ENCODE measurements around the gene ADCY6.
"Not testable (repeated sequence)": the region's sequence is repeated elsewhere in the genome, so short reads cannot be mapped to it uniquely, and the experiment has no call there.

ADCY6 gene

DNA sequence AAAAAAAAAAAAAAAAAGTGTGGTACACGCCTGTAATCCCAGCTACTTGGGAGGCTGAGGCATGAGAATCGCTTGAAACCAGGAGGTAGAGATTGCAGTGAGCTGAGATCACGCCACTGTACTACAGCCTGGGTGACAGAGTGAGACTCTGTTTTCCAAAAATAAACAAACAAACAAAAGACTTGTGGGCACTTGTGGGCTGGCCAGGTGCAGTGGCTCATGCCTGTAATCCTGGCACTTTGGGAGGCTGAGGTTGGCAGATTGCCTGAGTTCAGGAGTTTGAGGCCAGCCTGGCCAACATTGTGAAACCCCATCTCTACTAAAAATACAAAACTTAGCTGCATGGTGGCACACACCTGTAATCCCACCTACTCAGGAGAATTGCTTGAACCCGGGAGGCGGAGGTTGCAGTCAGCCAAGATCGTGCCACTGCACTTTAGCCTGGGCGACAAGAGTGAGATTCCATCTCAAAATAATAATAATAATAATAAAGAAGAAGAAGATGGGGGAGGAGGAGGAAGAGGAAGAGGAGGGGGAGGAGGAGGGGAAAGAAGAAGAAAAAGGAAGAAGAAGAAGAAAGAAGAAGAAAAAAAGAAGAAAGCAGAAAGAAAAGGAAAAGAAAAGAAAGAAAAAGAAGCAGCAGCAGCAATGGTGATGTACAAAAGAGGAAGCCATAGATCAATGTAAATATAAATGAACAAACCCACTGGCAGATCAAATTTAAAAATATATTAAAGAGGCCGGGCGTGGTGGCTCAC lies 44.5 kb downstream of the ADCY6 start:
- DNase-seq: no peak

DNA sequence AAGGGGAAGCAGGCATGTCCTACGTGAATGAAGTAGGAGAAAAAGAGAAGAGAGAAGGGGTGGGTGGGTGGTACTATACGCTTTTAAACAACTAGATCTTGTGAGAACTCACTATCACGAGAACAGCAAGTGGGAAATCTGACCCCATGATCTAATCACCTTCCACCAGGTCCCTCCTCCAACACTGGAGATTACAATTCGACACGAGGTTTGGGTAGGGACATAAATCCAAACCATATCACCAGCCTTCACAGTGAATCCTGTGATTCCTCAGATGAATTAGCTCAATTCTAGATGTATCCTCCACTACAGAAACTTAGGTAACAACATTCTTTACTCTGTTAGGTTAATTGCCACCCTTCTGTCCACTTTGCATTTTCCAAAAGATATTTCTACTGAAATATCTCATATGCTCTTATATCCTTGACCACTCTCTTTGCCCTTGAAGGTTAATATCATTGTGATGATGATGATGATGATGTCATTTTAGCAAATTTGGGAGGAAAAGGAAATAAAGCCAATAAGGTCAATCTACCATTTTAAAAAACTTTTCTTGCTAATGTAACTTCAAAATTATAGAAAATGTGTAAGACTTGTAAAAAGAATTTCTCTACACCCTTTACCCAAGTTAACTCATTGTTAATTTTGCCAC lies 49.1 kb downstream of the ADCY6 start:
- no peak for DNase-seq

GRCh38 chr12:48736456-48736855 lies 52.4 kb downstream of the ADCY6 start:
- no peak for DNase-seq

DNA sequence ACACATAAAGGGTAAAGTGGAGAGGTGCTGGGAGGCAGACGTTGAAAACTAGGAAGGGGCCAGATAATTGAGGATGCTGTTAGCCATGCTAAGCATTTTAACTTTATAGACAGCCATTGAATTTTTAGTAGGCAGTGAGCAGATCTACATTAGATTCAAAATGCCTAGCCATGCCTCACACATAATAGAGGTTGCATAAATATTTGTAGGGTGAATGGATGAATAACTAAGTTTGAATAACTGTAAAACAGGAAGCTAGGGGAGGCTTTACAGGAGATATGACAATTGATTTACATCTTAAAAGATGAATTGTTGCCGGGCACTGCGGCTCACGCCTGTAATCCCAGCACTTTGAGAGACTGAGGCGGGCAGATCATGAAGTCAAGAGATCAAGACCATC lies 60.1 kb downstream of the ADCY6 start:
- no peak for DNase-seq

GRCh38 chr12:48720737-48721136 lies 68.2 kb downstream of the ADCY6 start:
- not testable (repeated sequence) for DNase-seq

DNA sequence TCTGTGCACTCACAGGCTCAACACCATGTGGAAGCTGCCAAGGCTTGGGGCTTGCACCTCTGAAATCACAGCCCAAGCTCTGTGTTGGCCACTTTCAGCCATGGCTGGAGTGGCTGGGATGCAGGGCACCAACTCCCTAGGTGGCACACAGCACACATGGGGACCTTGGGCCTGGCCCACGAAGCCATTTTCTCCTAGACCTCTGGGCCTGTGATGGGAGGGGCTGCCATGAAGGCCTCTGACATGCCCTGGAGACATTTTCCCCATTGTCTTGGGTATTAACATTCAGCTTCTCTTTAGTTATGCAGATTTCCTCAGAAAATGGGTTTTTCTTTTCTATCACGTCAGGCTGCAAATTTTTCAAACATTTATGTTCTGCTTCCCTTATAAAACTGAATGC lies 68.7 kb downstream of the ADCY6 start:
- DNase-seq: not testable (repeated sequence)

GRCh38 chr12:48719002-48719401 lies 69.9 kb downstream of the ADCY6 start:
- not testable (repeated sequence) for DNase-seq

GRCh38 chr12:48717252-48717695 lies 71.6 kb downstream of the ADCY6 start:
- no peak for DNase-seq

DNA sequence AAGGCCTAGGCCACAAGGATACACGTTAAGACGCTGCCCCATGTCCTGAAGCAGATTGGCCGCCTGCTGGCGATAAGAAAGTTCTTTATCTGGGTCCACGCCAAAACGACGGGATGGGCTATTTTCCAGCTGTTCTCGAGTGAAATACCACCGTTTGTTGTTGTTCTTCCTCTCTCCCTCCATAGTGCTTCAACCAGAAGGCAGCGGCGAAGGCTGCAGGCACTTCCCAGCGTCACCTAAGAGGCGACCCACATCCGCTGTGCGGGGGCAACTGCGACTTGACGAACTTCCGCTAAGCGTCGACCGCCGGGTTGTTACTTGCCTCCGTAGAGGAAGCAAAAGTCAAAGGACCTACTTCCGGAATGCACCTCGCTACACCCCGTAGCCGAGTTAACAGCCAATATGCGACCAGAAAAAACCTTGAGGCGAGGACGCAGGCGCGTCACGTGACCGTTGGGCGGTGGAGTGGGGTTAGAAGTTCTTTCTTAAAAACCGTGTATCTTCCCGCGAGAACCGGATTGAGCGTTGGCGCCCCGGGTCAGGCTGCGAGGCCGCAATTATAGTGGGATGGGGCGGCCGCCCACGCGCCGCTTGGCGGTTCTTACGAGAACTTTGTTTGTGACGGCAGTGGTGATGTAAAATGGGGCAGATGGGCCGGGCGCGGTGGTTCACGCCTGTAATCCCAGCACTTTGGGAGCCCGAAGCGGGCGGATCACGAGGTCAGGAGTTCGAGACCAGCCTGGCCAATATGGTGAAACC lies 72.2 kb downstream of the ADCY6 start, which contains the start of gene CCNT1:
Gene CCNT1, minus strand, starts transcription at position 215 of the 759 bp plus-strand sequence. Its CDS starts 32 bp downstream, at position 183.
- DNase-seq: peak; percentile 99
